ENCODE measurements around the gene DENND1A.

DNA sequence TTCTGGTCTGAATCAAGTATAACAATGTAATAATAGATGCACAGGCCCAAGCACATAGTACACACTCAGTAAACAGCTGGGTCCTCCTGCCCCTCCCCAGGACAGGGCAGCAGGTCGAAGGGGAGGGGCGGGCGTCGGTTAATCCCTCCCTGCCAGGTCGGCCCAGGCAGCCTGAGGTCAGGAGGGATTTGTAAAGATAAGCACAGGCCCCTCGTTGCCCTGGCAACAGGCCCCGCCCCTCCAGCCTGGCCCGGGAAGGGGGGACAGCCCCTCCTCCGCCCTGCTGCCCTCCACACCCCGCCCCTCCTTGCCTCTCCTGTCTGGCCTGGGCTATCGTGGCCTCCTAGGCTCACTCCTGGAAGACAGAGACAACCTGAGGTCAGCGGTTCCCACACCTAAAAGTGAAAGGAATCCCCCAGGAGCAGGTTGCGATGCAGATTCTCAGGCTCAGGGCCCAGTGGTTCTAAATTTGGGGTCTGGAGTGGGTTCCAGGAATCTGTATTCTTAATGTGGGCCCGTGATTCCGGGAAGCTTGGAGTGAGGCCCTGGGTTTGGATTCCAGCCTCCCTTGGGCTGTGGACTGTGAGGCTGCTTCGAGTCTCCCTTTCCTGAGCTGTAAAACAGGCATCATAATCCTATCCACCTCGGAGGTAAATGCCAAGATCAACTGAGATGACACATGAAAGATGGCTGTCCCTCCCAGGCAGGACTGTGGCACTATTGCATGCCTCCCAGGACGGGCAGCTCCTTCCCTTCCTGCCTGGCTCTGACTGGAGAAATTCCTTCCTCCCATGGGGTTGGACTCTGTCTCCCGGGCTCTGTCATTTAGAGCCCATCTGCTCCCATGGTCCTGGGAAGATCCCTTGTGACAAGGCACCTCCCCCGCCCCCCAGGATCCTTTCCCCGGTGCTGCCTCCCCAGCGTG, 569.5 kb downstream of the DENND1A start:
- TF ChIP-seq SUZ12 (IDR thresholded peaks at IDR 0.05; ENCODE audit: extremely low read depth, insufficient read depth, insufficient read length) (no peak), ZNF274 (IDR thresholded peaks at IDR 0.05; ENCODE audit: low read depth, low read length) (no peak), YY1 (IDR thresholded peaks at IDR 0.05; ENCODE audit: insufficient read depth, insufficient read length) (no peak)

Data from NT2/D1 (cell line).